Measurements from ENCODE around the gene SLC2A2. TPM values are rescaled to one million over a fixed set of nuclear protein-coding genes. Genes with fewer than 3 reads are reported as not detected.

Gene SLC2A2
- total and polyA plus RNA-seq, 12 donors, result not detected

DNA sequence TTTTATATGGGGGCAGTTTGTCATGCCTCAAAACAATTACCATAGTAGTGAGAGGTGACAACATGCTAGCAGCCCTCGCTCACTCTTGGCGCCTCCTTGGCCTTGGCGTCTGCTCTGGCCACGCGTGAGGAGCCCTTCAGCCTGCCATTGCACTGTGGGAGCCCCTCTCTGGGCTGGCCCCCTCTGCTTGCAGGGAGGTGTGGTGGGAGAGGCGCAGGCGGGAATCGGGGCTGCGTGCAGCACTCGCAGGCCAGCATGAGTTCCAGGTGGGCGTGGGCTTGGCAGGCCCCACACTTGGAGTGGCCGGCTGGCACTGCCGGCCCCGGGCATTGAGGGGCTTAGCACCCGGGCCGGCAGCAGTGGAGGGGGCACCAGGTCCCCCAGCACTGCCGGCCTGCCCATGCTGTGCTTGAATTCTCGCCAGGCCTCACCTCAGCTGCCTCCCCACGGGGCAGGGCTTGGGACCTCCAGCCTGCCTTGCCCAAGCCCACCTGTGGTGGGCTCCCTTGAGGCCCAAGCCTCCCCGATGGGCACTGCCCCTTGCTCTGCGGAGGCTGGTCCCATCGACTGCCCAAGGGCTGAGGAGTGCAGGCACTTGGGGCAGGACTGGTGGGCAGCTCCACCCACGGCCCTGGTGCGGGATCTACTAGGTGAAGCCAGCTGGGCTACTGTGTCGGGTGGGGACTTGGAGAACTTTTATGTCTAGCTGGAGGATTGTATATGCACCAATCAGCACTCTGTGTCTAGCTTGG, 79.3 kb downstream of the SLC2A2 start:
- intact Hi-C loops (cut with DNase I), result no loop called here

More for the DNA sequence above, 79.3 kb downstream of the SLC2A2 start:
- ATAC-seq, result peak in 1 of 8 donors; percentile 26
- no peaks in the 10 kb centered on the region for H3K4me1 ChIP-seq
- H3K27me3 ChIP-seq, result no peaks in the 10 kb centered on the region
- 95 to 97% methylated on average over 25 of the region's 25 CpGs for WGBS, 2 donors
- H3K27ac ChIP-seq, result no peak overlapping the region
- no peak for DNase-seq
- no peak overlapping the region for H3K4me3 ChIP-seq
- TF ChIP-seq, protein P1, sequence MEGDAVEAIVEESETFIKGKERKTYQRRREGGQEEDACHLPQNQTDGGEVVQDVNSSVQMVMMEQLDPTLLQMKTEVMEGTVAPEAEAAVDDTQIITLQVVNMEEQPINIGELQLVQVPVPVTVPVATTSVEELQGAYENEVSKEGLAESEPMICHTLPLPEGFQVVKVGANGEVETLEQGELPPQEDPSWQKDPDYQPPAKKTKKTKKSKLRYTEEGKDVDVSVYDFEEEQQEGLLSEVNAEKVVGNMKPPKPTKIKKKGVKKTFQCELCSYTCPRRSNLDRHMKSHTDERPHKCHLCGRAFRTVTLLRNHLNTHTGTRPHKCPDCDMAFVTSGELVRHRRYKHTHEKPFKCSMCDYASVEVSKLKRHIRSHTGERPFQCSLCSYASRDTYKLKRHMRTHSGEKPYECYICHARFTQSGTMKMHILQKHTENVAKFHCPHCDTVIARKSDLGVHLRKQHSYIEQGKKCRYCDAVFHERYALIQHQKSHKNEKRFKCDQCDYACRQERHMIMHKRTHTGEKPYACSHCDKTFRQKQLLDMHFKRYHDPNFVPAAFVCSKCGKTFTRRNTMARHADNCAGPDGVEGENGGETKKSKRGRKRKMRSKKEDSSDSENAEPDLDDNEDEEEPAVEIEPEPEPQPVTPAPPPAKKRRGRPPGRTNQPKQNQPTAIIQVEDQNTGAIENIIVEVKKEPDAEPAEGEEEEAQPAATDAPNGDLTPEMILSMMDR (IDR thresholded peaks at IDR 0.05), result no peak
- H3K36me3 ChIP-seq, result no peaks in the 10 kb centered on the region
- H3K9me3 ChIP-seq, result peaks cover 0 to 4% (median 0%) of the 10 kb centered on the region in 11 donors

Other genes with a start within 250 kb of the SLC2A2 start
- 10 to 100 TPM in 7 of 10 donors, 1 to 10 TPM in 3; 8.9 to 32.3 (median 11.8) TPM for gene RPL22L1, start 156.5 kb downstream of the SLC2A2 start, total RNA-seq
- 10 to 100 TPM; 82.5 to 96.2 TPM for gene RPL22L1, start 156.5 kb downstream of the SLC2A2 start, polyA plus RNA-seq
- gene EIF5A2, start 118.1 kb downstream of the SLC2A2 start, total RNA-seq, result 10 to 100 TPM in 5 of 10 donors, 1 to 10 TPM in 5; 4.8 to 14.8 (median 9.5) TPM
- gene EIF5A2, start 118.1 kb downstream of the SLC2A2 start, polyA plus RNA-seq, result 1 to 10 TPM; 1.6 to 2.7 TPM

Data from heart right ventricle (tissue), 16 donors.